Renal cortical epithelial cell (primary cell): ENCODE data around the gene CYP2A13. TPM values are rescaled to one million over a fixed set of nuclear protein-coding genes. Genes with fewer than 3 reads are reported as not detected.
"Not testable (repeated sequence)": the region's sequence is repeated elsewhere in the genome, so short reads cannot be mapped to it uniquely, and the experiment has no call there.

Experiments used
- DNase-seq: peaks from one replicate; pipeline ENCODE4 v3.0.0-alpha.2; 2011; ENCODE audit warnings: low read depth
- total RNA-seq: library from RNA; depleted of rRNA; stranded (reverse); fragments of >200 nt; gene quantifications from 2 replicates; pipeline ENCODE4 v1.2.3, GENCODE V29; 2014

CYP2A13 gene
- total RNA-seq: not detected in 2 replicates

DNA sequence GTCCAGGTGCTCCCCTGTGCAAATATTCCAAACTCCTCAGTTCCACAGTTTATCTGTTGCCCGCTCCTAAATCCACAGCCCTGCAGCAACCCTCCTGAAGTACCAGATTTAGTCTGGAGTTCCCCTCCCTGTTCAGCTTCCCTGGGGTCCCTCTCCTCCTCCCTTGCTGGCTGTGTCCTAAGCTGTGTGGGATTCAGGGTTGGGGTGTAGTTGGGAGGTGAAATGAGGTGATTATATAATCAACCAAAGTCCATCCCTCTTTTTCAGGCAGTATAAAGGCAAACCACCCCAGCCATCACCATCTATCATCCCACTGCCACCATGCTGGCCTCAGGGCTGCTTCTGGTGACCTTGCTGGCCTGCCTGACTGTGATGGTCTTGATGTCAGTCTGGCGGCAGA is at the start of gene CYP2A13:
Gene CYP2A13 (plus strand): TSS at position 301 of the 400 bp plus-strand sequence. CDS start 21 bp downstream, at position 322.
- DNase-seq: no peak

- DNase-seq: no peak
These were observed 48.4 kb upstream of the CYP2A13 start for GRCh38 chr19:41039806-41040205.

DNA sequence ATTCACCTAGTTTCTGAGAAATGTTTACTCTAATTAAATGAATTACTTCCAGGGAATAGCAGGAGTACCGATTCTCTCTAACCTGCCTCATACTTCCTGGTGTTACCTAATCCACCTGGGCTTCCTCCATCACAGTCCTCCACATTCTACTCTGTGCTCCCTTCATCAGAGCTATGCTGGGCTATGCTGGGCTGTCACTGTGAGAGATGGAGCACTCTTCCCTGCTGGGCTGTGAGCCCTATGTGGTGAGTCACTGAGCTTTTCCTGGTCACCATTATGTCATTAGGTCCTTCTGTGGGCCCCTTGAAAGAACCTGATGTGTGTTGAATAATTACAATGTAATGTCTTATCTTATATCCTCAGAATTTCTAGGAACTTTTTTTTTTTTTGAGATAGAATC is 43.2 kb upstream of the CYP2A13 start:
- not testable (repeated sequence) for DNase-seq

GRCh38 chr19:41050426-41050825 is 37.8 kb upstream of the CYP2A13 start:
- no peak for DNase-seq

GRCh38 chr19:41052162-41052561 is 36.1 kb upstream of the CYP2A13 start:
- not testable (repeated sequence) for DNase-seq

- DNase-seq: not testable (repeated sequence)
These were observed 34.9 kb upstream of the CYP2A13 start for GRCh38 chr19:41053331-41053730.

DNA sequence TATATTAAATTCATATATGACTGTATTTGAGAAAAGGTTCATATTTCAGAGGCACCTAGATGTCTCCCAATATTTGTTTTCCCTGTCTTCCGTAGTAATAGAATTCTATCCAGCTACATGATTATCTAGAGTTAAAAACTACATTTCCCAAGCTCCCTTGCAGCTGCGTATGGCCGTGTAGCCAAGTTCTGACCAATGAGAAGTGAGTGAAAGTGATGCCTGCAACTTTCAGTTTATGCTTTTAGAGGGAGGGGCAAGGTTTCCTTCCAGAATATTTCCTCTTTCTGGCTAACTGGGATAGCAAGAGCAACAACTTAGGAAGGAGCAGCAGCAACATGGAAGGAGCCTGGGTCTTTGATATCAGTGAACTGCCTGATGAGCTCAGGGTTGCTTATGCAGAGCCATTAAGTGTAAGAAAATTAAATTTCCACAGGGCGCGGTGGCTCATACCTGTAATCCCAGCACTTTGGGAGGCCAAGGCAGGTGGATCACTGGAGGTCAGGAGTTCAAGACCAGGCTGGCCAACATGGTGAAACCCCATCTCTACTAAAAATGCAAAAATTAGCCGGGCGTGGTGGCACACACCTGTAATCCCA is 23.2 kb upstream of the CYP2A13 start:
- DNase-seq: no peak

DNA sequence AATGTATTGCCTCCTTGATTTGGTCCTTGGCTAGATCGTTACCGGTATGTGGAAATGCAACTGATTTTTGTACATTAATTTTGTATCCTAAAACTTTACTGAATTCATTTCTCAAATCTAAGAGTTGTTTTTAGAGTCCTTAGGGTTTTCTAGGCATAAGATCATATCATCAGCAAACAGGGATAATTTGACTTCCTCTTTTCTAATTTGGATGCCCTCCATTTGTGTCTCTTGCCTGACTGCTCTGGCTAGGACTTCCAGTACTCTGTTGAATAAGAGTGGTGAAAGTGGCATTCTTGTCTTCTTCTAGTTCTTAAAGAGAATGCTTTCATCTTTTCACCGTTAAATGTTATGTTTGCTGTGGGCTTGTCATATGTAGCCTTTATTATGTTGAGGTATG is 12.0 kb upstream of the CYP2A13 start:
- DNase-seq: no peak

- DNase-seq: peak; percentile 11
These were observed 4.7 kb upstream of the CYP2A13 start for GRCh38 chr19:41083516-41083915.

DNA sequence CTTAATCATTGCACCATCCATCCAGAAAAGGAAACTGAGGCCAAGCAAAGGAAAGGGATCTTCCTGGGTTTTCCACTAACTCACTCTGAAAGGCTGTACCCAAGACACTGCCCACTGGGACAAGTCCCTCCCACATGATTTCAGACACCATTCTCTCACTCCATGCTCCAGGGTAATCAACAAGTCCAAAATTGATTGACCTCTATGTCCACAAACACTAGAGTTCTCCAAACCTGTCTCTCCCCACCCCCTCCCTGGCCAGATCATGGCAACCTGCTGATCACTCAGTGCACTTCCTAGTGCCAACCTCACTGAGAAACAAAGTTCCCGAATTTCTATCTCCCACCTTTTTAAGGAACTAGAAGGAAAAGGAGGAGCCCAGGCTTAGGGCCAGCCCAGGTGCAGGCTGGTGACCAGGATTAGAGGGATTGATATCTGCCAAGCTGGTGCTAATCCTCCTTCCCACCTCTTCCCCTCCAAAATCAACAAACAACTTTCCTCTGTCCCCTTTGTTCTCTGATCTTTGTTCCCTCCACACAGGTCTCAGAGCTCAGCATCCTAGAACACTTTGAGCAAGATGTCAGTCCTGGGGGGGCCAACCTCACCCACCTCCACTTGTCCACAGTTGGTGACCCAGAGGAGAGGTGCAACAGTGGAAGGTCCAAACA is 2.4 kb upstream of the CYP2A13 start:
- no peak for DNase-seq

DNA sequence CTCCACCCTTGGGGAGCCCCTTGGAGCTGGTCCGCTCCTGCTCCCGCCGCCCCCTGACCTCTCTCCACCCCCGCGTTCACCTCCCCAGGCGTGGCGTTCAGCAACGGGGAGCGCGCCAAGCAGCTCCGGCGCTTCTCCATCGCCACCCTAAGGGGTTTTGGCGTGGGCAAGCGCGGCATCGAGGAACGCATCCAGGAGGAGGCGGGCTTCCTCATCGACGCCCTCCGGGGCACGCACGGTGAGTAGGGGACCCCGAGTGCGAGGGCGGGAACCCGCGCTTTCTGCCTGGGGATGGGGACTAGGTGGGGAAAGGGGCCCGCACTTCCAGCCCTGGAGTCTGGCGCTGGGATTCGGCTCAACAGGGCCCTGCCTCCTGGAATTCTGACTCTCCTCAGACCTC is 1.7 kb downstream of the CYP2A13 start:
- DNase-seq: no peak

DNA sequence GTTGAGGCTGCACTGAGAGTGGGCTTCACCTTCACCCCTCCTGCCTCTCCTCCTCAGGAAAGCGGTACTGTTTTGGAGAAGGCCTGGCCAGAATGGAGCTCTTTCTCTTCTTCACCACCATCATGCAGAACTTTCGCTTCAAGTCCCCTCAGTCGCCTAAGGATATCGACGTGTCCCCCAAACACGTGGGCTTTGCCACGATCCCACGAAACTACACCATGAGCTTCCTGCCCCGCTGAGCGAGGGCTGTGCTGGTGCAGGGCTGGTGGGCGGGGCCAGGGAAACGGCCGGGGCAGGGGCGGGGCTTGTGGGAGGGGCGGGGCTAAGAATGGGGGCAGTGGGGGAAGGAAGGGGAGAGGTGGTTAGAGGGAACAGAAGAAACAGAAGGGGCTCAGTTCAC is 7.5 kb downstream of the CYP2A13 start:
- DNase-seq: no peak

DNA sequence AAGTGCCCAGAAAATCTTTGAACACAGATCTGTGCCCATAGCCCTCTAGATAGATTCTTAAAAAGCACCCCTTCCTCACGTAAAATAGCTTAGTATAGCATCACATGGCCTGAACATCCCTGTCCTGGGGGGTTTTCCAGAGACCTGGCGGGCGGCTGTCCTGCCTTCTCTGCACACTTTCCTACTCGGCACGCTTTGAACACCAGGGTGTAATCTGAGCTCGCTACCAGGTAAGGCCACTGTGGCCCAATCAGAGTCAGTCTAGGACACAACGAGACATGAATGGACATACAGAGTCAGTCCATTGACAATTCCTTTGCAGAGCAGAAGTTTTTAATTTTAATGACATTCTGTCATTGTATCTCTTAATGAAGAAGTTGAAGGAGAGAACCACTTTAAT is 8.1 kb downstream of the CYP2A13 start:
- DNase-seq: no peak

DNA sequence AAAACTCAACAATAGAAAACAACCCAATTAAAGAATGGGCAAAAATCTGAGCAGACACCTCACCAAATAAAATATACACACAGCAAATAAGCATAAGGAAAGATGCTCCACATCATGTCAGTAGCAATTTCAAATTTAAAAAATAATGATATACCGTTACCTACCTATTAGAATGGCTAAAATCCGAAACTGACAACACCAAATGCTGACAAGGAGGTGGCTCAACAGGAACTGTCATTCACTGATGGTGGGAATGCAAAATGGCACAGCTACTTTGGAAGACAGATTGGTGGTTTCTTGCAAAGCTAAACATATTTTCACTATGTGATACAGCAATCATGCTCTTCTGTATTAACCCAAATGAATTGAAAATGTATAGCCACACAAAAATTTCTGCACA is 9.1 kb downstream of the CYP2A13 start:
- DNase-seq: no peak

DNA sequence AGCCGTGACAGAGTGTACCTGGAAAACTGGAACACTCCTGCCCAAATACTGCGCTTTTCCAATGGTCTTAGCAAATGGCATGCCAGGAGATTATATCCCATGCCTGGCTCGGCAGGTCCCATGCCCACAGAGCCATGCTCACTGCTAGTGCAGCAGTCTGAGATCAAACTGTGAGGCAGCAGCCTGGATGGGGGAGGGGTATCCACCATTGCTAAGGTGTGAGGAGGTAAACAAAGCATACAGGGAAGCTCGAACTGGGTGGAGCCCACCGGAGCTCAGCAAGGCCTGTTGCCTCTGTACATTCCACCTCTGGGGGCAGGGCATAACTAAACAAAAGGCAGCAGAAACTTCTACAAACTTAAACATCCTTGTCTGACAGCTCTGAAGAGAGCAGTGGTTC is 10.5 kb downstream of the CYP2A13 start:
- DNase-seq: no peak

GRCh38 chr19:41102210-41102609 is 14.0 kb downstream of the CYP2A13 start:
- DNase-seq: not testable (repeated sequence)

DNA sequence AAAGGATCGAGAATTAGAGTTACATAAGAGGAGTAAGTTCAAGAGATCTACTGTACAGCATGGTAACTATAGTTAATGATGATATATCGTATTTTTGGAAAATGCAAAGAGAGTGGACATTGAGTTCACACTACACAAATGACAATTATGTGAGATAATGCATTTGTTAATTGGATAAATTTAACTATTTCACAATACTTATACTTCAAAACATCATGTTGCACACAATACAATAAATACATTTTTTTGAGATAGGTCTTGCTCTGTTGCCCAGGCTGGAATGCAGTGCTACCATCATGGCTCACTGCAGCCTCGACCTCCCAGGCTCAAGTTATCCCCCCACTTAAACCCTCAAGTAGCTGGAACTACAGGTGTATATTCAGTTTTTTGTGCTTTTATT is 17.9 kb downstream of the CYP2A13 start:
- DNase-seq: no peak

GRCh38 chr19:41111296-41111695 is 23.0 kb downstream of the CYP2A13 start:
- DNase-seq: no peak

- DNase-seq: no peak
These were observed 23.6 kb downstream of the CYP2A13 start for GRCh38 chr19:41111750-41112295.

- no peak for DNase-seq
These were observed 24.6 kb downstream of the CYP2A13 start for GRCh38 chr19:41112728-41113290.

GRCh38 chr19:41114132-41114531 is 25.9 kb downstream of the CYP2A13 start, which contains the start of gene CYP2F1:
CYP2F1 (plus strand) TSS chr19:41114432; CDS start chr19:41116189, 1,757 bp downstream.
- no peak for DNase-seq

GRCh38 chr19:41116261-41116660 is 28.0 kb downstream of the CYP2A13 start:
- DNase-seq: no peak
